ENCODE results near the gene DNTT.
A peak's percentile ranks its signal among the peaks of the same experiment; 100 is the strongest.

The DNTT gene

DNA sequence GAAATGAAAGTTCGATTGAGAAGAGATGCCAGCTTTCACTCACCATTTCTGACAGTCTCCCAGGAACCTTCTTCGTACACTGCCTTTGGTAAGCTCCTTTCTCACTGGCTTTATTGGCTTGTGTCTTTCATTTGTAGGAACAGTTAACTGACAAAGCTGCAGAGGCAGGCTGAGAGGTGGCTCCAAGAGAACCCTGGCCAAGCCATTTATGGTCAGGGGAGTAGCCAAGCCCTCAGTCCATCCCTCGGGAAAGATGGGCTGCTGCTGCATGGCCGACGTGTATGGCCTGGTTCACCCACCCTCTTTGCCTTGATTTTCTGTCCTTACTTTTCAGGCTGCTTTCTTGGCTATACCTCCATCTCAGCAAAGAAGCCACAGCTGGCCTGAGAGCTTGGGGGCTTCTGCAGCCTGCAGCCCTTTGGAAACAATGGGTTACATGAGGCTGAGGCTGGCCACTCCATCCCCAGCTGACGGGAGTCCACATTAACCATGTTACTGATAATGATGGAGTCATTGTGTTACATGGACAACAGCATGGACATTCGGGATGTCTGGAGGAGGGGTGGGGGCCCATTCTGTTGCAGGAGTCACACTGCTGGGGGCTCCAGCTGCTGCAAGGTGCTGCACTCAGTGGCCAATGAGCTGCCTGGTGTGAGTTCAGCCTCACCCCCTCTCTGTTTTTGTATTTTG lies 54.8 kb downstream of the DNTT start, which contains the start of gene OPALIN:
TSS of gene OPALIN (minus strand) at position 152 of the 690 bp plus-strand sequence. CDS start at position 46, 106 bp downstream.
- no peak for DNase-seq
- H3K36me3 ChIP-seq = no peaks in the 10 kb centered on the region
- no peaks in the 10 kb centered on the region for H3K27me3 ChIP-seq (ENCODE audit: insufficient read depth, low read depth, severe bottlenecking)
- H3K9me3 ChIP-seq (ENCODE audit: severe bottlenecking) = no peaks in the 10 kb centered on the region
- TF ChIP-seq, protein P1, sequence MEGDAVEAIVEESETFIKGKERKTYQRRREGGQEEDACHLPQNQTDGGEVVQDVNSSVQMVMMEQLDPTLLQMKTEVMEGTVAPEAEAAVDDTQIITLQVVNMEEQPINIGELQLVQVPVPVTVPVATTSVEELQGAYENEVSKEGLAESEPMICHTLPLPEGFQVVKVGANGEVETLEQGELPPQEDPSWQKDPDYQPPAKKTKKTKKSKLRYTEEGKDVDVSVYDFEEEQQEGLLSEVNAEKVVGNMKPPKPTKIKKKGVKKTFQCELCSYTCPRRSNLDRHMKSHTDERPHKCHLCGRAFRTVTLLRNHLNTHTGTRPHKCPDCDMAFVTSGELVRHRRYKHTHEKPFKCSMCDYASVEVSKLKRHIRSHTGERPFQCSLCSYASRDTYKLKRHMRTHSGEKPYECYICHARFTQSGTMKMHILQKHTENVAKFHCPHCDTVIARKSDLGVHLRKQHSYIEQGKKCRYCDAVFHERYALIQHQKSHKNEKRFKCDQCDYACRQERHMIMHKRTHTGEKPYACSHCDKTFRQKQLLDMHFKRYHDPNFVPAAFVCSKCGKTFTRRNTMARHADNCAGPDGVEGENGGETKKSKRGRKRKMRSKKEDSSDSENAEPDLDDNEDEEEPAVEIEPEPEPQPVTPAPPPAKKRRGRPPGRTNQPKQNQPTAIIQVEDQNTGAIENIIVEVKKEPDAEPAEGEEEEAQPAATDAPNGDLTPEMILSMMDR (IDR thresholded peaks at IDR 0.05; ENCODE audit: low read depth, low read length) = no peak
- no peak within 1 kb of the TSS for H3K27ac ChIP-seq
- no peak within 1 kb of the TSS for H3K4me3 ChIP-seq (ENCODE audit: low read depth, low read length)

DNA sequence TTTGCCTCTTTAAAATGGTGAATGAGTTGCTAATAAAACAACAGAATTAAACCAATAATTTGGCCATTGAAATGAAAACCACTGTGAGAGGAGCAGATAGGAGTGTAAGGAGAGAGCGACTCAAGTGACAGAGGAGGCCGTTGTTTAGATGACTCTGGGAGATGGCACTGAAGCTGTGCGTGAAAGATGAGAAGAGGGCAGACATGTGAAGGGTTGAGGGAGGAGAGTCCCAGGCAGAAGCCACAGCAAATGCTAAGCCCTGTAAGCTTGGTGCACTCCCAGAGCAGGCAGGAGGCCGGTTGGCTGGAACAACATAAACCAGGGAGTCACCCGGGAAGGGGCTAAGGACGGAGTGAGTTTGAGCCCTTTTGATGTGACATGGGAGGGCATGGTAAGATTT lies 55.4 kb downstream of the DNTT start:
- H3K9me3 ChIP-seq (ENCODE audit: severe bottlenecking) = no peaks in the 10 kb centered on the region
- TF ChIP-seq, protein P1 (IDR thresholded peaks at IDR 0.05; ENCODE audit: low read depth, low read length) = no peak
- no peak overlapping the region for H3K4me3 ChIP-seq (ENCODE audit: low read depth, low read length)
- H3K27ac ChIP-seq = no peak overlapping the region
- no peak for DNase-seq
- H3K27me3 ChIP-seq (ENCODE audit: insufficient read depth, low read depth, severe bottlenecking) = no peaks in the 10 kb centered on the region
- no peaks in the 10 kb centered on the region for H3K36me3 ChIP-seq

DNA sequence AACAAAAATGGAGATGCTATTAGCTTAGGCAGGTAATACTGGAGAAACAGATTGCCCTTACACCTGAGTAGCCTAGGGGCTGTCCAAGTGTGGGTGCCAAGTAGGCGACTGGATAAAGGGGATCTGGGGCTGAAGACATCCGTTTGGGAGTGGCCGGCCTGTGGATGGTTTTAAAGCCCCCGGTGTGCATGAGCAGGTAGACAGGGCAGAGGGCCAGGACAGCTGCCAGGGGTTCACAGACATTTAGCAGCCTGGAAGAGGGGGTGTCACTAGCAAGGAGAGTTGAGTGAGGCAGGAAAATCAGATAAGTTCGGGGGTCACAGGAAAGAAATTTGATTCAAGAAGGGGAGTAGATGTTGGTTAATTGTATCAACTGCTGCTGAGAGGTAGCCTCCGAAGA lies 56.1 kb downstream of the DNTT start:
- no peak for DNase-seq
- no peaks in the 10 kb centered on the region for H3K9me3 ChIP-seq (ENCODE audit: severe bottlenecking)
- TF ChIP-seq, protein P1 (IDR thresholded peaks at IDR 0.05; ENCODE audit: low read depth, low read length) = no peak
- no peak overlapping the region for H3K4me3 ChIP-seq (ENCODE audit: low read depth, low read length)
- H3K36me3 ChIP-seq = no peaks in the 10 kb centered on the region
- no peak overlapping the region for H3K27ac ChIP-seq
- H3K27me3 ChIP-seq (ENCODE audit: insufficient read depth, low read depth, severe bottlenecking) = no peaks in the 10 kb centered on the region

DNA sequence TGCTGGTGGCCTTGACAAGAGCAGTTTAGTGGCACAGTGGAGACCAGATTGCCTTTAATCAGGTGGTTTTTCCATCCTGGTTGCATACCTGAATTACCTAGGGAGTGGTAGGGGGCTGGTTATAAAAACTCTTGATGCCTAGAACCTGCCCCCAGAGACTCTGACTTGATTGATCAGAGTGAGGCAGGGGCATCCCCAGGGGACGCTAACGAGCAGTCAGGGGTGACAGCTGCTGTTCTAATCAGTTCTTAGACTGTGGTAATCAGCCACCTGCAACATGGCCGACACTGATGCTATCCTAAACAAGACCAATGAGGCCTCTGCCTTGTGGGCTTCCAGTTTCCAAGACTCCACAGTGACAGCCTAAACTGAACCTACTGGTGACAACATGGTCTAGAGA lies 56.5 kb downstream of the DNTT start:
- Histone ChIP-seq H3K27ac (no peak overlapping the region), H3K27me3 (ENCODE audit: insufficient read depth, low read depth, severe bottlenecking) (no peaks in the 10 kb centered on the region), H3K4me3 (ENCODE audit: low read depth, low read length) (no peak overlapping the region), H3K9me3 (ENCODE audit: severe bottlenecking) (no peaks in the 10 kb centered on the region), H3K36me3 (no peaks in the 10 kb centered on the region)
- TF ChIP-seq, protein P1 (IDR thresholded peaks at IDR 0.05; ENCODE audit: low read depth, low read length) = 0 out of 2 replicates have a peak, but pooled peaks have one; percentile 12
- no peak for DNase-seq

DNA sequence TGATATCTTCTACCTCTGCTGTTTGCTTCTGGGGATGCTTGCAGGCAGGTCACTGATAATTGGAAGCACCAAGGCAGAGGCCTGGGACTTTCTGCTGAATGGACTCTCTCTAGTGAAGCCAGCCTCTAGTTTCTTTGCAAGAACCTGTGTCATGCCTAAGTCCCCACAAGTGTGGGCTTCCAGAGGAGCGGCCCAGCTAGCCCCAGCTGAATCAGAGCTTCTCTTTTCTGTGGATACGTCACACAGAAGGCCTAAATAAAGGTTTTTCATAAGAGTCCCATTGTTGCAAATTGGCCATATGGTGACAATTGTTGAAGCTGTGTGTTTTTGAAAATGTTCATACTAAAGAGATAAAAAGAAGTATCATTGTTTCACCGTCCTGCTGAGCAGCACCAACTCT lies 61.3 kb downstream of the DNTT start:
- Histone ChIP-seq H3K36me3 (no peaks in the 10 kb centered on the region), H3K4me3 (ENCODE audit: low read depth, low read length) (no peak overlapping the region), H3K27me3 (ENCODE audit: insufficient read depth, low read depth, severe bottlenecking) (no peaks in the 10 kb centered on the region), H3K9me3 (ENCODE audit: severe bottlenecking) (no peaks in the 10 kb centered on the region), H3K27ac (no peak overlapping the region)
- DNase-seq = no peak
- TF ChIP-seq, protein P1 (IDR thresholded peaks at IDR 0.05; ENCODE audit: low read depth, low read length) = no peak

DNA sequence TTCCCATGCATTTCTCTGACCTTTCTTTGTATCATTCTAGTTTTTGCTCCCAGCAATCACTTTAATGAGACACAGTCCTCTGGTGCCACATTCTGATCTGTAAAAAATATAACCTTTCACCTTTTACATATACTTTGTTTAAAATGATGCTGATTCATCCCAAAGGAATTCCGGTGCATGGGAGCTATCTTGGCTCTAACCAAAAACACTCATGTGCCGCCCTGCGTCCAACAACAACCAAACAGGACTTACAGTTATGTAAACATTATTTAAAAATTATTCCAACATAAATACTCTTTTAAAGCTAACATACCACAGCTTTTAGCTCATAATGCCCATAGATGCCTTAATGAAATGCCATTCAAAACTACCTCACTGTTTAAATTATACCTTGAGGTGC lies 62.3 kb downstream of the DNTT start:
- Histone ChIP-seq H3K36me3 (no peaks in the 10 kb centered on the region), H3K27me3 (ENCODE audit: insufficient read depth, low read depth, severe bottlenecking) (no peaks in the 10 kb centered on the region), H3K4me3 (ENCODE audit: low read depth, low read length) (no peak overlapping the region), H3K9me3 (ENCODE audit: severe bottlenecking) (no peaks in the 10 kb centered on the region), H3K27ac (no peak overlapping the region)
- TF ChIP-seq, protein P1 (IDR thresholded peaks at IDR 0.05; ENCODE audit: low read depth, low read length) = no peak
- no peak for DNase-seq
